Adrenal gland (tissue), 5 donors: ENCODE data around the gene CENPE.

Experiments
- CTCF ChIP-seq, 6 experiments: fragments of 450-650 bp in 4 of 6; fragments of 200-600 bp in 2 of 6; sonication (generic) in 1 of 6; IDR thresholded peaks; 1 replicate in 5 of 6; 2 replicates in 1 of 6; pipeline versions ENCODE4 v1.5.1 to v1.8.0; 2016 to 2021; ENCODE audit warnings: antibody characterized with exemption in 6 of 6, mild to moderate bottlenecking in 2 of 6, moderate library complexity in 1 of 6
- POLR2A ChIP-seq, 2 donors: fragments of 450-650 bp; IDR thresholded peaks; one replicate each; pipeline ENCODE4 v1.6.1; 2017; ENCODE audit warnings: antibody characterized with exemption in 2 of 2, mild to moderate bottlenecking in 2 of 2, moderate library complexity in 1 of 2
- donor health status: DM: no; HTN: no; CAD: no.

- TF ChIP-seq POLR2A (IDR thresholded peaks at IDR 0.05) (no peak), CTCF (IDR thresholded peaks at IDR 0.05) (no peak)
Observed at GRCh38 chr4:103074744-103075434, 123.3 kb downstream of the CENPE start.
